GM21367 (cell line): ENCODE measurements around the gene OR12D1.
"Not testable (repeated sequence)": the region's sequence is repeated elsewhere in the genome, so short reads cannot be mapped to it uniquely, and the experiment has no call there.

Source experiments
- ATAC-seq: cut with Tn5 transposase; IDR thresholded peaks from one replicate; pipeline ENCODE4 v1.9.1; 2021; ENCODE audit not compliant: unreplicated experiment

OR12D1 gene

GRCh38 chr6:29414588-29414987 lies at the start of gene OR12D1:
Gene OR12D1, plus strand, starts transcription at chr6:29414928.
- ATAC-seq, result no peak

GRCh38 chr6:29368765-29369164 lies 46.0 kb upstream of the OR12D1 start, which contains the start of gene OR5V1:
Gene OR5V1, minus strand, starts transcription at chr6:29368865. Its CDS starts 12,670 bp downstream, at chr6:29356195.
- no peak for ATAC-seq

- no peak for ATAC-seq
These were observed 39.5 kb upstream of the OR12D1 start, which contains the start of gene OR12D3 for GRCh38 chr6:29375191-29375590. Gene OR12D3, minus strand, starts transcription at chr6:29375291. Its CDS starts 4 bp downstream, at chr6:29375287.

GRCh38 chr6:29376003-29376402 lies 38.7 kb upstream of the OR12D1 start:
- no peak for ATAC-seq

- ATAC-seq, result no peak
These were observed 26.2 kb upstream of the OR12D1 start for GRCh38 chr6:29388533-29388932.

- ATAC-seq, result no peak
These were observed 19.4 kb upstream of the OR12D1 start, which contains the start of gene OR12D2 for GRCh38 chr6:29395331-29395730. Gene OR12D2, plus strand, starts transcription at chr6:29395631. Its CDS starts 1,069 bp downstream, at chr6:29396700.

- ATAC-seq, result no peak
These were observed 15.2 kb upstream of the OR12D1 start for GRCh38 chr6:29399525-29399924.

GRCh38 chr6:29403801-29404200 lies 10.9 kb upstream of the OR12D1 start:
- ATAC-seq, result no peak

- ATAC-seq, result no peak
These were observed 4.8 kb downstream of the OR12D1 start for GRCh38 chr6:29419516-29419915.

GRCh38 chr6:29424168-29424567 lies 9.4 kb downstream of the OR12D1 start:
- ATAC-seq, result no peak

GRCh38 chr6:29424575-29424974 lies 9.8 kb downstream of the OR12D1 start:
- ATAC-seq, result no peak

GRCh38 chr6:29425075-29425474 lies 10.3 kb downstream of the OR12D1 start:
- ATAC-seq, result no peak

- no peak for ATAC-seq
These were observed 11.9 kb downstream of the OR12D1 start for GRCh38 chr6:29426654-29427053.

- not testable (repeated sequence) for ATAC-seq
These were observed 22.0 kb downstream of the OR12D1 start for GRCh38 chr6:29436730-29437129.

GRCh38 chr6:29439006-29439405 lies 24.3 kb downstream of the OR12D1 start, which contains the start of gene OR10C1:
Gene OR10C1, plus strand, starts transcription at chr6:29439306. Its CDS starts 710 bp downstream, at chr6:29440016.
- no peak for ATAC-seq

- ATAC-seq, result no peak
These were observed 28.0 kb downstream of the OR12D1 start for GRCh38 chr6:29442719-29443118.

- ATAC-seq, result not testable (repeated sequence)
These were observed 29.3 kb downstream of the OR12D1 start for GRCh38 chr6:29444031-29444430.

GRCh38 chr6:29447670-29448069 lies 32.9 kb downstream of the OR12D1 start:
- ATAC-seq, result no peak

- ATAC-seq, result no peak
These were observed 36.9 kb downstream of the OR12D1 start for GRCh38 chr6:29451471-29452193.

- no peak for ATAC-seq
These were observed 42.2 kb downstream of the OR12D1 start, which contains the start of the genes OR11A1 and OR2H1 for GRCh38 chr6:29456971-29457370. Gene OR11A1, minus strand, starts transcription at chr6:29457071. Its CDS starts 29,430 bp downstream, at chr6:29427641. Gene OR2H1, plus strand, starts transcription at chr6:29457155. Its CDS starts 4,615 bp downstream, at chr6:29461770.

- ATAC-seq, result no peak
These were observed 46.5 kb downstream of the OR12D1 start for GRCh38 chr6:29461021-29461814.

- ATAC-seq, result no peak
These were observed 47.3 kb downstream of the OR12D1 start for GRCh38 chr6:29462022-29462421.
